SK-N-SH (cell line): ENCODE results near the gene CFAP91. TPM values are rescaled to one million over a fixed set of nuclear protein-coding genes. Genes with fewer than 3 reads are reported as not detected.

Experiments
- CTCF ChIA-PET: fragments of 300-600, 350-600 bp; formaldehyde crosslinking; extraction: SDS; loops from one replicate; lab custom pipeline; 2021; lab: Yijun Ruan, JAX
- POLR2A ChIA-PET: fragments of 350-600 bp; sonication (Branson Sonifier 250); formaldehyde crosslinking; extraction: SDS; loops from one replicate; lab custom pipeline; 2020; ENCODE audit warnings: antibody characterized with exemption, inconsistent platforms; lab: Yijun Ruan, JAX
- DNase-seq: peaks from one replicate; pipeline ENCODE4 v3.0.0; 2012
- H2AFZ ChIP-seq: fragments of 200-600 bp; sonication (generic); 2 replicates; pipeline ENCODE4 v1.8.1; 2016; ENCODE audit warnings: antibody characterized with exemption, mild to moderate bottlenecking, low read depth
- H3F3A ChIP-seq: fragments of 200-600 bp; sonication (generic); replicated peaks from 2 replicates; pipeline ENCODE3; 2016; ENCODE audit warnings: antibody characterized with exemption, mild to moderate bottlenecking; ENCODE audit not compliant: insufficient read depth
- H3K27ac ChIP-seq, 2 experiments: fragments of 200-500 bp in 1 of 2; fragments of 200-600 bp in 1 of 2; sonication (Bioruptor generic) in 1 of 2; sonication (generic), shearing (Covaris generic) in 1 of 2; 2 replicates each; pipeline versions ENCODE4 v1.5.1 to v1.6.1; 2014 to 2016; ENCODE audit warnings: low read depth in 2 of 2, inconsistent platforms in 1 of 2, low read length in 1 of 2, mild to moderate bottlenecking in 1 of 2, mixed read lengths in 1 of 2
- H3K27me3 ChIP-seq: fragments of 200-600 bp; sonication (generic), shearing (Covaris generic); 2 replicates; pipeline ENCODE4 v1.6.1; 2016; ENCODE audit warnings: mixed run types; ENCODE audit not compliant: insufficient read depth
- H3K36me3 ChIP-seq, 2 experiments: fragments of 200-500 bp in 1 of 2; fragments of 200-600 bp in 1 of 2; sonication (Bioruptor generic) in 1 of 2; sonication (generic) in 1 of 2; replicated peaks in 1 of 2; 2 replicates each; pipeline versions ENCODE3 to v1.5.1; 2014 to 2016; ENCODE audit warnings: low read length in 1 of 2, mild to moderate bottlenecking in 1 of 2; ENCODE audit not compliant: insufficient read depth in 2 of 2, control insufficient read depth in 1 of 2
- H3K4me1 ChIP-seq, 2 experiments: fragments of 200-500 bp in 1 of 2; fragments of 200-600 bp in 1 of 2; sonication (Bioruptor generic) in 1 of 2; sonication (generic), shearing (Covaris generic) in 1 of 2; 2 replicates each; pipeline versions ENCODE4 v1.5.1 to v1.6.1; 2014 to 2016; ENCODE audit warnings: low read depth in 1 of 2, low read length in 1 of 2, mixed run types in 1 of 2; ENCODE audit not compliant: insufficient read depth in 2 of 2, control insufficient read depth in 1 of 2
- H3K4me2 ChIP-seq: fragments of 200-600 bp; sonication (generic), shearing (Covaris generic); 2 replicates; pipeline ENCODE4 v1.6.1; 2017; ENCODE audit warnings: mixed run types
- H3K4me3 ChIP-seq, 2 experiments: fragments of 200-500 bp in 1 of 2; fragments of 200-600 bp in 1 of 2; sonication (Bioruptor generic) in 1 of 2; sonication (generic), shearing (Covaris generic) in 1 of 2; 2 replicates each; pipeline versions ENCODE4 v1.5.1 to v1.8.1; 2014 to 2016; ENCODE audit warnings: low read depth in 2 of 2, inconsistent platforms in 1 of 2, low read length in 1 of 2, mild to moderate bottlenecking in 1 of 2, mixed read lengths in 1 of 2, moderate library complexity in 1 of 2
- H3K79me2 ChIP-seq: fragments of 200-600 bp; sonication (generic); 2 replicates; pipeline ENCODE4 v1.8.1; 2017; ENCODE audit warnings: mild to moderate bottlenecking; ENCODE audit not compliant: insufficient read depth
- H3K9ac ChIP-seq: fragments of 200-600 bp; sonication (generic); 2 replicates; pipeline ENCODE4 v1.6.1; 2017; ENCODE audit warnings: mixed run types
- H3K9me2 ChIP-seq: fragments of 200-600 bp; sonication (generic); 2 replicates; pipeline ENCODE4 v1.6.1; 2017; ENCODE audit warnings: mixed run types
- H3K9me3 ChIP-seq: fragments of 200-600 bp; sonication (generic); 2 replicates; pipeline ENCODE4 v1.6.1; 2017; ENCODE audit warnings: mixed run types, mild to moderate bottlenecking, moderate library complexity
- H4K20me1 ChIP-seq: fragments of 200-600 bp; sonication (generic); 2 replicates; pipeline ENCODE4 v1.6.1; 2017; ENCODE audit warnings: mild to moderate bottlenecking, mixed run types; ENCODE audit not compliant: insufficient read depth
- CTCF ChIP-seq: fragments of 200-600 bp; sonication (generic); IDR thresholded peaks from 2 replicates; pipeline ENCODE4 v1.6.1; 2017; ENCODE audit warnings: antibody characterized with exemption, mild to moderate bottlenecking, moderate library complexity
- ELF1 ChIP-seq: IDR thresholded peaks from 2 replicates; pipeline ENCODE4 v1.4.0; 2012
- EP300 ChIP-seq, 2 experiments: IDR thresholded peaks; 2 replicates each; pipeline versions ENCODE4 v1.4.0 to v1.6.1; 2012; ENCODE audit warnings: borderline replicate concordance in 1 of 2, low read depth in 1 of 2, low read length in 1 of 2
- EZH2phosphoT487 ChIP-seq: fragments of 200-600 bp; sonication (generic); IDR thresholded peaks from 2 replicates; pipeline ENCODE4 v1.6.1; 2017; ENCODE audit warnings: low read depth, mixed run types, mild to moderate bottlenecking, antibody characterized with exemption, moderate library complexity, borderline replicate concordance
- FOXJ3 ChIP-seq: sonication (generic); formaldehyde crosslinking; IDR thresholded peaks from 2 replicates; pipeline ENCODE4 v1.5.1; 2020; ENCODE audit warnings: mild to moderate bottlenecking, missing genetic modification reagents
- GATA2 ChIP-seq: sonication (generic); formaldehyde crosslinking; IDR thresholded peaks from 2 replicates; pipeline ENCODE4 v1.5.0; 2020; ENCODE audit warnings: mild to moderate bottlenecking, missing genetic modification reagents
- MEF2A ChIP-seq: IDR thresholded peaks from 2 replicates; pipeline ENCODE4 v1.4.0; 2012; ENCODE audit warnings: low read depth, borderline replicate concordance
- MXI1 ChIP-seq: IDR thresholded peaks from 2 replicates; pipeline ENCODE4 v1.6.1; 2012; ENCODE audit warnings: mild to moderate bottlenecking, low read depth, low read length, improper control_type of control experiment
- NFIC ChIP-seq: IDR thresholded peaks from 2 replicates; pipeline ENCODE4 v1.4.0; 2012; ENCODE audit warnings: borderline replicate concordance
- PBX3 ChIP-seq: IDR thresholded peaks from 2 replicates; pipeline ENCODE4; 2012
- POLR2AphosphoS5 ChIP-seq: IDR thresholded peaks from 2 replicates; pipeline ENCODE4 v1.6.1; 2012; ENCODE audit warnings: low read depth, low read length
- RCOR1 ChIP-seq: fragments of 150-350 bp; IDR thresholded peaks from 2 replicates; pipeline ENCODE4 v1.6.1; 2017; ENCODE audit warnings: antibody characterized with exemption, low read length
- RFX5 ChIP-seq: IDR thresholded peaks from 2 replicates; pipeline ENCODE4 v1.6.1; 2012; ENCODE audit warnings: mild to moderate bottlenecking, improper control_type of control experiment, low read length
- RXRA ChIP-seq: IDR thresholded peaks from 2 replicates; pipeline ENCODE4 v1.4.0; 2012; ENCODE audit warnings: low read depth, mild to moderate bottlenecking, borderline replicate concordance
- SMC3 ChIP-seq: IDR thresholded peaks from 2 replicates; pipeline ENCODE4 v1.6.1; 2012; ENCODE audit warnings: low read depth, low read length, improper control_type of control experiment
- TAF1 ChIP-seq: IDR thresholded peaks from 2 replicates; pipeline ENCODE4 v1.6.1; 2012; ENCODE audit warnings: low read depth, mild to moderate bottlenecking, low read length, moderate library complexity, borderline replicate concordance
- TCF12 ChIP-seq: IDR thresholded peaks from 2 replicates; pipeline ENCODE4 v1.4.0; 2012
- USF1 ChIP-seq: IDR thresholded peaks from 2 replicates; pipeline ENCODE4 v1.4.0; 2012; ENCODE audit warnings: low read depth, borderline replicate concordance
- USF2 ChIP-seq: fragments of 150-350 bp; IDR thresholded peaks from 2 replicates; pipeline ENCODE4 v1.6.1; 2017; ENCODE audit warnings: antibody characterized with exemption, low read length, low read depth, borderline replicate concordance
- YY1 ChIP-seq: IDR thresholded peaks from 2 replicates; pipeline ENCODE4 v1.4.0; 2012; ENCODE audit warnings: low read depth, mild to moderate bottlenecking
- ZBTB33 ChIP-seq: IDR thresholded peaks from 2 replicates; pipeline ENCODE4 v1.4.0; 2012; ENCODE audit warnings: low read depth, borderline replicate concordance
- WGBS: methylation state at CpG from one replicate; pipeline ENCODE4 v1.1.6; 2017; ENCODE audit warnings: low lambda C conversion rate; 5-methylcytosine and 5-hydroxymethylcytosine counted together
- polyA plus RNA-seq, 3 experiments: library from polyadenylated mRNA; depleted of rRNA; stranded (reverse); fragments of >200 nt; gene quantifications; 2 replicates each; pipeline ENCODE4 v1.2.3, GENCODE V29; 2012

CFAP91 gene
- polyA plus RNA-seq, 1 of the 3 experiments (the other 2 are of a cell fraction) = 3.7 TPM

- TF ChIP-seq EZH2phosphoT487 = no peak
- peak; percentile 86 for TF ChIP-seq SMC3
- TF ChIP-seq CTCF = peak; percentile 77
- no peak for TF ChIP-seq ZBTB33
- TF ChIP-seq PBX3 = no peak
- TF ChIP-seq GATA2 (CRISPR knock-in tag) = no peak; the same call in 1 of the 2 replicates
- no peak for TF ChIP-seq USF1
- no peak for TF ChIP-seq NFIC
- no peak for TF ChIP-seq RFX5
- no peak for TF ChIP-seq POLR2AphosphoS5
- TF ChIP-seq RCOR1 = peak; percentile 47; the same call in 1 of the 2 replicates
- TF ChIP-seq RXRA = no peak
- no peak for TF ChIP-seq FOXJ3 (CRISPR knock-in tag)
- no peak for TF ChIP-seq MXI1
- no peak for TF ChIP-seq YY1
Measured at GRCh38 chr3:119681279-119681678, 21.5 kb upstream of the CFAP91 start (continued).

GRCh38 chr3:119683421-119683820 is 19.4 kb upstream of the CFAP91 start:
- H2AFZ ChIP-seq = no peak overlapping the region
- no peak overlapping the region for H3K4me2 ChIP-seq
- no peaks in the 10 kb centered on the region for H3K27me3 ChIP-seq
- H3K4me3 ChIP-seq = no peak overlapping the region
- WGBS = 10% methylated on average over 1 of the region's 1 CpG
- H4K20me1 ChIP-seq = no peaks in the 10 kb centered on the region
- POLR2A ChIA-PET = interaction anchor here (0.6 to 0.7 kb wide), 3 partner anchors 22 to 348 kb away, joined by 6 read pairs; no protein-coding TSS in a partner anchor
- H3K9me2 ChIP-seq = no peaks in the 10 kb centered on the region
- H3K9me3 ChIP-seq = no peaks in the 10 kb centered on the region
- no peak for DNase-seq
- H3K79me2 ChIP-seq = no peaks in the 10 kb centered on the region
- no peak overlapping the region for H3K27ac ChIP-seq
- H3F3A ChIP-seq = no peaks in the 10 kb centered on the region
- peaks cover 0 to 13% of the 10 kb centered on the region in 2 experiments; a peak in 2 of 4 replicates for H3K4me1 ChIP-seq
- no peaks in the 10 kb centered on the region for H3K36me3 ChIP-seq
- CTCF ChIA-PET = interaction anchor here (0.8 to 3.7 kb wide), 4 partner anchors 10 to 799 kb away, joined by 3 to 40 read pairs (median 5); no protein-coding TSS in a partner anchor
- H3K9ac ChIP-seq = no peak overlapping the region
- TF ChIP-seq ELF1 (no peak), MEF2A (no peak), POLR2AphosphoS5 (no peak), TAF1 (no peak), RCOR1 (no peak), EP300 (IDR thresholded peaks at IDR 0.05; ENCODE audit: borderline replicate concordance in 1 of 2, low read depth in 1 of 2, low read length in 1 of 2) (no peak), PBX3 (no peak), TCF12 (no peak), ZBTB33 (no peak), USF2 (no peak), RFX5 (no peak)
